Bronchial epithelial cell (primary cell): Measurements from ENCODE around the gene MIER2. TPM values are rescaled to one million over a fixed set of nuclear protein-coding genes. Genes with fewer than 3 reads are reported as not detected.
"Not testable (repeated sequence)": the region's sequence is repeated elsewhere in the genome, so short reads cannot be mapped to it uniquely, and the experiment has no call there.

Experiments
- DNase-seq: peaks from one replicate; pipeline ENCODE4 v3.0.0-alpha.2; 2010; ENCODE audit warnings: low read depth
- FAIRE-seq: peaks from 2 replicates; lab custom pipeline; 2011; peaks lifted over from hg19 to GRCh38; lab: Jason Lieb, UNC
- H3K27me3 ChIP-seq: 2 replicates; pipeline ENCODE4 v1.5.1; 2011; ENCODE audit warnings: low read length; ENCODE audit not compliant: control insufficient read depth, insufficient read depth
- H3K36me3 ChIP-seq: 2 replicates; pipeline ENCODE4 v1.5.1; 2011; ENCODE audit warnings: low read length; ENCODE audit not compliant: control insufficient read depth, insufficient read depth
- H3K4me3 ChIP-seq: 2 replicates; pipeline ENCODE4 v1.5.1; 2011; ENCODE audit warnings: mild to moderate bottlenecking, low read depth, low read length, control low read depth
- CTCF ChIP-seq: IDR thresholded peaks from 2 replicates; pipeline ENCODE4 v1.5.1; 2011; ENCODE audit warnings: mild to moderate bottlenecking, moderate library complexity, low read length, control low read depth, inconsistent platforms; ENCODE audit not compliant: insufficient read depth, severe bottlenecking
- total RNA-seq: library from RNA; depleted of rRNA; stranded (reverse); fragments of >200 nt; gene quantifications from 2 replicates; pipeline ENCODE4 v1.2.1, GENCODE V29; 2014

Gene MIER2
- 19.0 and 19.6 TPM in 2 replicates for total RNA-seq

GRCh38 chr19:344625-345319, at the start of gene MIER2:
TSS of gene MIER2 (minus strand) at chr19:344796. CDS start at chr19:344782, 14 bp downstream.
- FAIRE-seq, result no peak
- peaks cover 6% of the 10 kb centered on the region for H3K36me3 ChIP-seq
- peak within 1 kb of the TSS; percentile 53 for H3K4me3 ChIP-seq
- DNase-seq, result peak; percentile 20
- H3K27me3 ChIP-seq, result no peaks in the 10 kb centered on the region
- no peak for TF ChIP-seq CTCF

- not testable (repeated sequence) for FAIRE-seq, H3K4me3 ChIP-seq, H3K27me3 ChIP-seq, DNase-seq, H3K36me3 ChIP-seq
Observed at GRCh38 chr19:393560-393959, 49.0 kb upstream of the MIER2 start.

GRCh38 chr19:392375-392970, 47.9 kb upstream of the MIER2 start:
- no peak for DNase-seq
- no peak for FAIRE-seq
- H3K4me3 ChIP-seq, result no peak overlapping the region
- TF ChIP-seq CTCF, result no peak
- H3K27me3 ChIP-seq, result no peaks in the 10 kb centered on the region
- no peaks in the 10 kb centered on the region for H3K36me3 ChIP-seq

GRCh38 chr19:391726-392374, 47.3 kb upstream of the MIER2 start:
- H3K4me3 ChIP-seq, result no peak overlapping the region
- no peaks in the 10 kb centered on the region for H3K36me3 ChIP-seq
- DNase-seq, result no peak
- H3K27me3 ChIP-seq, result no peaks in the 10 kb centered on the region
- no peak for FAIRE-seq
- no peak for TF ChIP-seq CTCF

- FAIRE-seq (no peak), DNase-seq (no peak)
Observed at GRCh38 chr19:391207-391557, 46.6 kb upstream of the MIER2 start.

More at GRCh38 chr19:391207-391557, 46.6 kb upstream of the MIER2 start:
- H3K4me3 ChIP-seq, result no peak overlapping the region
- H3K36me3 ChIP-seq, result no peaks in the 10 kb centered on the region
- no peak for TF ChIP-seq CTCF
- no peaks in the 10 kb centered on the region for H3K27me3 ChIP-seq
